ENCODE data around the gene SACM1L.

The SACM1L gene

DNA sequence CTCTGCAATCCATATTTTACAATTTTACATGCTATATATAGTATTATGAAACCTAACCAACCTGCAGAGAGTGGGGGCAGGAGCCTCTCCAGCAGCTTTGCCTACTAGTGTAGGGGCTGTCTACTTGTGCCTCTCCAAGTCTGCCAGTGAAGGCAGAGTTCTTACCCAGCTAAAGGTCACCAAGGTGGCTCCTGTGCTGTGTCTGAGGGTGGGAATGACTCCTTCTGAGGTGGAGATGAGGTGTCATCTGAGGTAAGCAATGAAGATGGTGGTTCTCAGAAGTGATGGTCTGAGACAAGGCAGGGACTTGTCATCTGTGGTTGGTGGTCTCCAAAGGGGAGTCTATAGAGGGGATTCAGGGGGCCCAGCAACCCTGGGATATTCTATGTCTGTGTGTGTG is 47.5 kb downstream of the SACM1L start:
- POLR2A ChIA-PET: no interaction called here
- CTCF ChIA-PET: no interaction called here
- DNase-seq (ENCODE audit: extremely low spot score): no peak
- TF ChIP-seq TARDBP (IDR thresholded peaks at IDR 0.05): no peak
- no peak for TF ChIP-seq ELF4 (IDR thresholded peaks at IDR 0.05)
- TF ChIP-seq FOXK2 (IDR thresholded peaks at IDR 0.05): no peak
- TF ChIP-seq ARNT (IDR thresholded peaks at IDR 0.05): no peak
- no peak for TF ChIP-seq FOXM1 (IDR thresholded peaks at IDR 0.05; ENCODE audit: borderline replicate concordance)
- TF ChIP-seq FOXA1 (IDR thresholded peaks at IDR 0.05): no peak
- TF ChIP-seq BHLHE40 (IDR thresholded peaks at IDR 0.05; ENCODE audit: borderline replicate concordance): no peak
- TF ChIP-seq L3MBTL2 (conservative IDR thresholded peaks at IDR 0.05): no peak
- TF ChIP-seq PKNOX1 (IDR thresholded peaks at IDR 0.05): no peak
- no peak for TF ChIP-seq LEF1 (IDR thresholded peaks at IDR 0.05; ENCODE audit: borderline replicate concordance)
- no peak for TF ChIP-seq HDGF (IDR thresholded peaks at IDR 0.05; ENCODE audit: borderline replicate concordance)
- TF ChIP-seq SP1 (IDR thresholded peaks at IDR 0.05): no peak
- no peak for TF ChIP-seq ZNF384 (IDR thresholded peaks at IDR 0.05)
- TF ChIP-seq CTBP1 (IDR thresholded peaks at IDR 0.05; ENCODE audit: borderline replicate concordance): no peak
- no peak for TF ChIP-seq SUZ12 (IDR thresholded peaks at IDR 0.05)

DNA sequence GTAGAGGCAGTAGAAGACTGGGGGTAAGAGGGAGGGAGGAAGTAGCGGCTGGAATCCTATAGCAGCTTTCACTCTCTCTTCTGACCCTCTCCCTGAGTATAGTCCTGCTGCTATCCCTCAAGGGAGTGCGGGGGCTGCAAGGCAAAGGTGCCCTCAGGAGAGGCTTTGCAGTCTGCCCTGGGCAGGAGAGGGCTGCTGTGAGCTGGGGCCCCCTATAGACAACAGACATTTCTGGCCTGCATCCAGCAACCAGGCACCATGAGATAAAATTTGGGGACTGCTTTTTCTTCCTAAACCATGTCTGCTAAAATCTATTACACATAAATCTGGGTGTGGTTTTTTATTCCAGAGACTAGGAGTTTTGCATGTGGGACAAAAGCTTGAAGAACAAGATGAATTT is 48.0 kb downstream of the SACM1L start:
- TF ChIP-seq PKNOX1 (IDR thresholded peaks at IDR 0.05): no peak
- no peak for TF ChIP-seq NFRKB (IDR thresholded peaks at IDR 0.05)
- no peak for TF ChIP-seq ELF4 (IDR thresholded peaks at IDR 0.05)
- no peak for TF ChIP-seq SP1 (IDR thresholded peaks at IDR 0.05)
- TF ChIP-seq CTBP1 (IDR thresholded peaks at IDR 0.05; ENCODE audit: borderline replicate concordance): no peak
- TF ChIP-seq FOXM1 (IDR thresholded peaks at IDR 0.05; ENCODE audit: borderline replicate concordance): no peak
- TF ChIP-seq SUZ12 (IDR thresholded peaks at IDR 0.05): no peak
- no peak for DNase-seq (ENCODE audit: extremely low spot score)
- ChIA-PET CTCF (no interaction called here), POLR2A (no interaction called here)

- CTCF ChIA-PET: no interaction called here
- TF ChIP-seq TARDBP (IDR thresholded peaks at IDR 0.05) (no peak), NFRKB (IDR thresholded peaks at IDR 0.05) (no peak), BHLHE40 (IDR thresholded peaks at IDR 0.05; ENCODE audit: borderline replicate concordance) (no peak), ARNT (IDR thresholded peaks at IDR 0.05) (no peak), FOXK2 (IDR thresholded peaks at IDR 0.05) (no peak), ZNF384 (IDR thresholded peaks at IDR 0.05) (no peak), LEF1 (IDR thresholded peaks at IDR 0.05; ENCODE audit: borderline replicate concordance) (no peak)
- POLR2A ChIA-PET: no interaction called here
- DNase-seq (ENCODE audit: extremely low spot score): no peak
Observed at GRCh38 chr3:45739991-45740390, 50.8 kb downstream of the SACM1L start.

DNA sequence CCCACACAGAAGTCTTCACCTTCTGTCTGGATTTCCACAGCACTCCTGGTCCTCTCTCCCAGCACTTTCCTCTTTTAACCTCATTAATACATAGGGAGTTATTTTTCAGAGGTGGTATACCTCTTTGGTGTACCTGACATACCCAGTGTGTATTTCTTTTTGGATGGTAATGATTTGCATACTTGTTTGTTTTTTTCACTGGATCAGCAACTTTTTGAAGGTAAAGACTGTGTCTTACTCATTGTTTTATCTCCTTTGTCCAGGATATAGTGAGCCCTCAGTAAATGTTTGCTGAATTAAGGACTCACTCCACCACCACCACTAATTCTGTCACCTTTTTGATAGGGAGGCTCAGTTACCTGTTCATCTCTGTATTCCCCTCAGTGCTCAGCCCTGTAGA is 52.1 kb downstream of the SACM1L start:
- CTCF ChIA-PET: no interaction called here
- POLR2A ChIA-PET: no interaction called here
- TF ChIP-seq FOXA1 (IDR thresholded peaks at IDR 0.05) (no peak), BHLHE40 (IDR thresholded peaks at IDR 0.05; ENCODE audit: borderline replicate concordance) (no peak), SUZ12 (IDR thresholded peaks at IDR 0.05) (no peak), TARDBP (IDR thresholded peaks at IDR 0.05) (no peak), L3MBTL2 (conservative IDR thresholded peaks at IDR 0.05) (no peak), PKNOX1 (IDR thresholded peaks at IDR 0.05) (no peak), ZNF384 (IDR thresholded peaks at IDR 0.05) (no peak), ARNT (IDR thresholded peaks at IDR 0.05) (no peak), SP1 (IDR thresholded peaks at IDR 0.05) (no peak), CTBP1 (IDR thresholded peaks at IDR 0.05; ENCODE audit: borderline replicate concordance) (no peak), LEF1 (IDR thresholded peaks at IDR 0.05; ENCODE audit: borderline replicate concordance) (no peak), ELF4 (IDR thresholded peaks at IDR 0.05) (no peak)
- DNase-seq (ENCODE audit: extremely low spot score): no peak

DNA sequence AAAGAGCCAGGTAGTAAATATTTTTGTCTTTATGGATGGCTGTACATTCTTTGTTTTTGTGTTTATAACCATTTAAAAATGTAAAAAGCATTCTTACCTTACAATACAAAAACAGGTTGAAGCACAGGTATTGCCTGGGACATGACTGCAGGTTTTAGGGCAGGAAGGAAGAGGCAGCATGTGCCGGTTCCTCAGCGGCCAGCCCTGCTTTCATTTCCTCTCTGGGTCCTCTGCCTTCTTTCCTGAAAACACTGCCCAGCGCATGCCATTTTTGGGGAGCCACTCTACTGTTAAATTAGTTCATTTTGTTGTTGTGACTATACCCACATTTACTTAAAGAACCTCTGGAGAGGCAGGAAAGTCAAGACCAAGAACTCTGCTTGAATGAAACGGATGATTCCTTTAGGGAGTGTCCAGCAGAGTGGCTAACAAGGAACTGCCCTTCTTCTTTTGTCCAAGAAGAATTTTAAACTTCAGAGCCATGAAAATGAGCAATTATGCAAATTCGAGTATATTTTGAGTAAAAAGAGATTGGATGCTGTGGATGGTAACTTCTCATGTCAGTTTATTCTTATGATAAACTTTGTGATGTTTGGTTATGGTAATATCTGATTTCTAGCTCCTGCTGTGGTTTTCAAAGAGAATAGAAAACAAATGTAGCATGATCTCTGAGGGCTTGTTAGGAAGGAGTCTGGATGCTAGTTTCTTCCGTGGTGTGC is 52.7 kb downstream of the SACM1L start:
- POLR2A ChIA-PET: no interaction called here
- CTCF ChIA-PET: no interaction called here
- TF ChIP-seq FOXK2 (IDR thresholded peaks at IDR 0.05) (no peak), PKNOX1 (IDR thresholded peaks at IDR 0.05) (no peak), ZNF384 (IDR thresholded peaks at IDR 0.05) (no peak), TARDBP (IDR thresholded peaks at IDR 0.05) (no peak), ELF4 (IDR thresholded peaks at IDR 0.05) (no peak), HDGF (IDR thresholded peaks at IDR 0.05; ENCODE audit: borderline replicate concordance) (no peak), SP1 (IDR thresholded peaks at IDR 0.05) (no peak), CTBP1 (IDR thresholded peaks at IDR 0.05; ENCODE audit: borderline replicate concordance) (no peak)
- no peak for DNase-seq (ENCODE audit: extremely low spot score)

GRCh38 chr3:45742461-45743089 is 53.4 kb downstream of the SACM1L start:
- POLR2A ChIA-PET: no interaction called here
- CTCF ChIA-PET: no interaction called here
- no peak for DNase-seq (ENCODE audit: extremely low spot score)
- no peak for TF ChIP-seq NFRKB (IDR thresholded peaks at IDR 0.05)
- no peak for TF ChIP-seq SUZ12 (IDR thresholded peaks at IDR 0.05)
- TF ChIP-seq L3MBTL2 (conservative IDR thresholded peaks at IDR 0.05): no peak
- no peak for TF ChIP-seq ELF4 (IDR thresholded peaks at IDR 0.05)
- no peak for TF ChIP-seq ARNT (IDR thresholded peaks at IDR 0.05)
